ENCODE data around the gene NRTN. TPM values are rescaled to one million over a fixed set of nuclear protein-coding genes. Genes with fewer than 3 reads are reported as not detected.
"Not testable (repeated sequence)": the region's sequence is repeated elsewhere in the genome, so short reads cannot be mapped to it uniquely, and the experiment has no call there.

Gene NRTN
- polyA plus RNA-seq, 1 donor (not counting 4 experiments of a cell fraction or from before 2014, with no cell fraction given) = not detected

DNA sequence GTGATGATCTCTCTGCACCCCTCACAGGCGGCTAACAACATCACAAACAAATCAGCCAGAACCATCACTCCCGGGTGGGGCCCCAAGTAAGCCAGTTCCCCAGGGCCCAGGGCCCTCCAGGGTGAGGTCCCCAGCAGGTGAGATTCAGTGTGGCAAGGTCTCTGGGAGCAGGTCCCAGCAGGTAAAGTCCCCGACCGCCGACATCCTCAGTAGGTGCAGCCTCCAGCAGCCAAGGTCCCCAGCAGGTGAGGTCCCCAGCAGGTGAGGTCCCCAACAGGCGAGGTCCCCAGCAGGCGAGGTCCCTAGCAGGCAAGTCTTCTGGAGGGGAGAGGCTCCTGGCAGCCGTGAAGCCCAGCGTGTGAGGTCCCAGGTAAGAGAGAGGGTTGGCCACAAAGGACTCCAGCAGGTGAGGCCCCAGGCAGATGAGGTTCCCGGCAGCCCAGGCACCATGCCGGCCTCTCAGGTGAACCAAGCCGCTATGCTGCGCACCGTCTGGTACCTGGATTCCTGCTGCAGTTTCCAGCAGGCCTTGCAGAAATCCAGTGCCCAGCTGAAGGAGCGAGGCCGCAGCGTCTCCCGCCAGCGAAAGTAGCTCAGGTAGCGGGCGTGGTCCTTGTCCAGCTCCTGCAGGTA, 38.5 kb downstream of the NRTN start:
- peaks cover 4% of the 10 kb centered on the region for H3K27me3 ChIP-seq (ENCODE audit: control insufficient read depth, extremely low read depth, insufficient read depth, low read length)
- FAIRE-seq (no peak), DNase-seq (ENCODE audit: low read depth, low spot score) (no peak)
- H3K4me1 ChIP-seq (ENCODE audit: control insufficient read depth, extremely low read depth, insufficient read depth, low read length) = peaks cover 3% of the 10 kb centered on the region
- no peaks in the 10 kb centered on the region for H3K9me3 ChIP-seq (ENCODE audit: control insufficient read depth, low read depth, low read length)
- H3K4me2 ChIP-seq (ENCODE audit: control insufficient read depth, extremely low read depth, insufficient read depth, low read depth, low read length) = no peak overlapping the region
- H4K20me1 ChIP-seq (ENCODE audit: control insufficient read depth, extremely low read depth, insufficient read depth, low read length) = no peaks in the 10 kb centered on the region
- H3K36me3 ChIP-seq (ENCODE audit: control insufficient read depth in 2 of 2, extremely low read depth in 1 of 2, insufficient read depth in 2 of 2, low read length in 2 of 2) = no peaks in the 10 kb centered on the region
- dilution Hi-C loops (cut with MboI; ENCODE audit: extremely low pct_ligation_motif_present, low sequenced_read_pairs) = no loop called here
- no peaks in the 10 kb centered on the region for H3K9me1 ChIP-seq (ENCODE audit: control insufficient read depth, extremely low read depth, insufficient read depth, low read length)
- no peaks in the 10 kb centered on the region for H3K79me2 ChIP-seq (ENCODE audit: control insufficient read depth, insufficient read depth, low read length)
- no peak overlapping the region for H3K27ac ChIP-seq (ENCODE audit: control insufficient read depth, insufficient read depth, low read length)
- H3K4me3 ChIP-seq (ENCODE audit: control insufficient read depth in 2 of 3, extremely low read depth in 1 of 3, insufficient read depth in 2 of 3, low read depth in 1 of 3, low read length in 3 of 3) = no peak overlapping the region
- no peak overlapping the region for H2AFZ ChIP-seq (ENCODE audit: control insufficient read depth, low read length)
- no peak overlapping the region for H3K9ac ChIP-seq (ENCODE audit: control insufficient read depth, extremely low read depth, insufficient read depth, low read length)
- TF ChIP-seq, protein P1, sequence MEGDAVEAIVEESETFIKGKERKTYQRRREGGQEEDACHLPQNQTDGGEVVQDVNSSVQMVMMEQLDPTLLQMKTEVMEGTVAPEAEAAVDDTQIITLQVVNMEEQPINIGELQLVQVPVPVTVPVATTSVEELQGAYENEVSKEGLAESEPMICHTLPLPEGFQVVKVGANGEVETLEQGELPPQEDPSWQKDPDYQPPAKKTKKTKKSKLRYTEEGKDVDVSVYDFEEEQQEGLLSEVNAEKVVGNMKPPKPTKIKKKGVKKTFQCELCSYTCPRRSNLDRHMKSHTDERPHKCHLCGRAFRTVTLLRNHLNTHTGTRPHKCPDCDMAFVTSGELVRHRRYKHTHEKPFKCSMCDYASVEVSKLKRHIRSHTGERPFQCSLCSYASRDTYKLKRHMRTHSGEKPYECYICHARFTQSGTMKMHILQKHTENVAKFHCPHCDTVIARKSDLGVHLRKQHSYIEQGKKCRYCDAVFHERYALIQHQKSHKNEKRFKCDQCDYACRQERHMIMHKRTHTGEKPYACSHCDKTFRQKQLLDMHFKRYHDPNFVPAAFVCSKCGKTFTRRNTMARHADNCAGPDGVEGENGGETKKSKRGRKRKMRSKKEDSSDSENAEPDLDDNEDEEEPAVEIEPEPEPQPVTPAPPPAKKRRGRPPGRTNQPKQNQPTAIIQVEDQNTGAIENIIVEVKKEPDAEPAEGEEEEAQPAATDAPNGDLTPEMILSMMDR (optimal IDR thresholded peaks at IDR 0.05 in 1 of 3, IDR thresholded peaks at IDR 0.05 in 1 of 3, conservative IDR thresholded peaks at IDR 0.05 in 1 of 3; ENCODE audit: extremely low read depth in 1 of 3, insufficient read depth in 2 of 3, low read length in 3 of 3) = no peak
- no peak for TF ChIP-seq EZH2 (IDR thresholded peaks at IDR 0.05; ENCODE audit: low read length)

DNA sequence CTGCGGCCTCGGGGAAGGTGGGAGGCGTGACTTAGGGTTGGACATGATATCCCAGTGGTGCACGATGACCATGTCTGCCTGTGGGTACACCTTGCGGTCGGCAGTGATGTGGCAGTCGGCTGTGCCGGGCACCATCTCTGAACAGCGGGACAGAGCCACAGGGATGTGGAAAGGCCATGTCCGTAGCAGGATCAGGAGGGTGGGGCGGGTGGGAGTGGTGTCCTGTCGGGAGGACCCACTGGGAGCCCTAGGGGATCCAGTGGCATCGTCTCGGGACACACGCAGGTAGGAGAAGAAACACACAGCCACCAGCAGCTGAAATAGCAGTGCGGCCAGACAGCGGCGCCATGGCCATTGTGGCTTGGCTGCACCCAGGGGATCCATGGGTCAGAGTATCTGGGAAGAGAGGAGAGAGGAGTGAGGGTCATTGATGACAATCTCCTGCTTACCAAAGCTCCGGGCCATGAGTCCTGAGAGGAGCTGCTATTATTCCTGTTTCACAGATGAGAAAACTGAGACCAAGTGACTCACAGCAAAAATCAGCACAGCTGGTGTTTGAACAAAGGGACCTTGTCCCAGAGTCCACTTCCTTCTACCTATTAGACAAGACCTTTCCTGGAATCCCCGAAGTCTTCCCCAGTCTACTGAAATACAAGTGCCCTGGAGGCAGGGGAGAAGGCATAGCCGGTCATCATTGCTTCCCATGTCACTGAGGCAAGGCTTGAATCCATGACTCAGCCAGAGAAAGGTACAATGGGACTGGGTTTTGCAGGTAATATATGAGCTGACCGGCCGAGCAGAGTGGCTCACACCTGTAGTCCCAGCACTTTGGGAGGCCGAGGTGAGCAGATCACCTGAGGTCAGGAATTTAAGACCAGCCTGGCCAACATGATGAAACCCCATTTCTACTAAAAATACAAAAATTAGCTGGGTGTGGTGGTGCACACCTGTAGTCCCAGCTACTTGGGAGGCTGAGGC, 39.9 kb downstream of the NRTN start:
- TF ChIP-seq EZH2 (IDR thresholded peaks at IDR 0.05; ENCODE audit: low read length) = no peak
- TF ChIP-seq, protein P1 (optimal IDR thresholded peaks at IDR 0.05 in 1 of 3, IDR thresholded peaks at IDR 0.05 in 1 of 3, conservative IDR thresholded peaks at IDR 0.05 in 1 of 3; ENCODE audit: extremely low read depth in 1 of 3, insufficient read depth in 2 of 3, low read length in 3 of 3) = no peak
- Histone ChIP-seq H4K20me1 (ENCODE audit: control insufficient read depth, extremely low read depth, insufficient read depth, low read length) (no peaks in the 10 kb centered on the region), H3K9me3 (ENCODE audit: control insufficient read depth, low read depth, low read length) (no peaks in the 10 kb centered on the region), H3K27me3 (ENCODE audit: control insufficient read depth, extremely low read depth, insufficient read depth, low read length) (peaks cover 4% of the 10 kb centered on the region), H3K4me2 (ENCODE audit: control insufficient read depth, extremely low read depth, insufficient read depth, low read depth, low read length) (no peak overlapping the region), H3K9me1 (ENCODE audit: control insufficient read depth, extremely low read depth, insufficient read depth, low read length) (no peaks in the 10 kb centered on the region), H3K4me3 (ENCODE audit: control insufficient read depth in 2 of 3, extremely low read depth in 1 of 3, insufficient read depth in 2 of 3, low read depth in 1 of 3, low read length in 3 of 3) (no peak overlapping the region), H3K36me3 (ENCODE audit: control insufficient read depth in 2 of 2, extremely low read depth in 1 of 2, insufficient read depth in 2 of 2, low read length in 2 of 2) (no peaks in the 10 kb centered on the region), H3K27ac (ENCODE audit: control insufficient read depth, insufficient read depth, low read length) (no peak overlapping the region), H3K4me1 (ENCODE audit: control insufficient read depth, extremely low read depth, insufficient read depth, low read length) (peaks cover 3% of the 10 kb centered on the region), H3K9ac (ENCODE audit: control insufficient read depth, extremely low read depth, insufficient read depth, low read length) (no peak overlapping the region), H2AFZ (ENCODE audit: control insufficient read depth, low read length) (no peak overlapping the region), H3K79me2 (ENCODE audit: control insufficient read depth, insufficient read depth, low read length) (no peaks in the 10 kb centered on the region)
- dilution Hi-C loops (cut with MboI; ENCODE audit: extremely low pct_ligation_motif_present, low sequenced_read_pairs) = no loop called here
- no peak for DNase-seq (ENCODE audit: low read depth, low spot score)
- FAIRE-seq = no peak

DNA sequence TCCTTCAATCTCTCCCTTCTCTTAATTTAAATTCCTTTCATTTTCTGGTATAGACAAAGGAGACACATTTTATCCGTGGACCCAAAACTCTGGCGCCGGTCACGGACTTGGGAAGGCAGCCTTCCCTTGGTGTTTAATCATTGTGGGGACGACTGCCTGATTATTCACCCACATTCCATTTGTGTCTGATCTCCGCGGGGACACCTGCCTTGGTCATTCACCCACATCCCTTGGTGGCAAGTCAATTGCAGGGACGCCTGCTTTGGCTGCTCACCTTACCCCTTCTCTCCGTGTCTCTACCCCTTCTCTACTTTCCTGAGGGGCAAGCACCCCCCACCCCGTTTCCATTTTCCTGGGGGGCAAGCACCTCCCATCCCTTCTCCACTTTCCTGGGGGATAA, 43.0 kb downstream of the NRTN start:
- H3K79me2 ChIP-seq (ENCODE audit: control insufficient read depth, insufficient read depth, low read length); H3K27ac ChIP-seq (ENCODE audit: control insufficient read depth, insufficient read depth, low read length); DNase-seq (ENCODE audit: low read depth, low spot score); H2AFZ ChIP-seq (ENCODE audit: control insufficient read depth, low read length); H3K4me3 ChIP-seq (ENCODE audit: control insufficient read depth in 2 of 3, extremely low read depth in 1 of 3, insufficient read depth in 2 of 3, low read depth in 1 of 3, low read length in 3 of 3); H3K9me1 ChIP-seq (ENCODE audit: control insufficient read depth, extremely low read depth, insufficient read depth, low read length); H3K36me3 ChIP-seq (ENCODE audit: control insufficient read depth in 2 of 2, extremely low read depth in 1 of 2, insufficient read depth in 2 of 2, low read length in 2 of 2); H3K4me2 ChIP-seq (ENCODE audit: control insufficient read depth, extremely low read depth, insufficient read depth, low read depth, low read length); H3K9me3 ChIP-seq (ENCODE audit: control insufficient read depth, low read depth, low read length); dilution Hi-C loops (cut with MboI; ENCODE audit: extremely low pct_ligation_motif_present, low sequenced_read_pairs); H4K20me1 ChIP-seq (ENCODE audit: control insufficient read depth, extremely low read depth, insufficient read depth, low read length); FAIRE-seq; H3K27me3 ChIP-seq (ENCODE audit: control insufficient read depth, extremely low read depth, insufficient read depth, low read length); H3K9ac ChIP-seq (ENCODE audit: control insufficient read depth, extremely low read depth, insufficient read depth, low read length): not testable (repeated sequence)
- H3K4me1 ChIP-seq (ENCODE audit: control insufficient read depth, extremely low read depth, insufficient read depth, low read length) = peaks cover 19% of the 10 kb centered on the region

All from keratinocyte (primary cell).